Measurements from ENCODE around the gene TMA7.
"Not testable (repeated sequence)": the region's sequence is repeated elsewhere in the genome, so short reads cannot be mapped to it uniquely, and the experiment has no call there.

TMA7 gene

DNA sequence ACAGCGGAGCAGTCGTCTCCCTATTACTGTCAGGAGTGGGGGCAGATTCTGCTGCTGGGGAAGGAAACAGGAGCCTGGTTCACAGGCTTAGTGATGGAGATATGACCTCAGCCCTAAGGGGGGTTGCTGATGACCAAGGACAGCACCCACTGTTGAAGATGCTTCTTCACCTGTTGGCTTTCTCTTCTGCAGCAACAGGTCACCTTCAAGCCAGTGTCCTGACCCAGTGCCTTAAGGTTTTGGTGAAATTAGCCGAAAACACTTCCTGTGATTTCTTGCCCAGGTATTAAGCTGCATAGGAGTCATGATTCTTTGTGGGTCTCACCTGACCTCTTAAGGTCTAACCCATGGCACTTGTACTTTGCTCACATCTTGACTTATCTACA is 20.5 kb downstream of the TMA7 start:
- TF ChIP-seq CTCF (IDR thresholded peaks at IDR 0.05; ENCODE audit: extremely low read depth, missing control alignments): no peak
- no peak for DNase-seq (ENCODE audit: low spot score)

DNA sequence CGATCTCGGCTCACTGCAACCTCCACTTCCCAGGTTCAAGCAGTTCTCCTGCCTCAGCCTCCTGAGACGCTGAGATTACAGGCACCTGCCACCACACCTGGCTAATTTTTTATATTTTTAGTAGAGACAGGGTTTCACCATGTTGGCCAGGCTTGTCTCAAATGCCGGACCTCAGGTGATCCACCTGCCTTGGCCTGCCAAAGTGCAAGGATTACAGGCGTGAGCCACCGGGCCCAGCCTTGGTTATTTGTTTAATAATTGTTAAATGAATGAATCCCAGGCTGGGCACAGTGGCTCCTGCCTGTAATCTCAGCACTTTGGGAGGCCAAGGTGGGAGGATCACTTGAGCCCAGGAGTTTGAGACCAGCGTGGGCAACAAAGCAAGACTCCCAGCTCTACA is 21.7 kb downstream of the TMA7 start:
- not testable (repeated sequence) for DNase-seq (ENCODE audit: low spot score)

DNA sequence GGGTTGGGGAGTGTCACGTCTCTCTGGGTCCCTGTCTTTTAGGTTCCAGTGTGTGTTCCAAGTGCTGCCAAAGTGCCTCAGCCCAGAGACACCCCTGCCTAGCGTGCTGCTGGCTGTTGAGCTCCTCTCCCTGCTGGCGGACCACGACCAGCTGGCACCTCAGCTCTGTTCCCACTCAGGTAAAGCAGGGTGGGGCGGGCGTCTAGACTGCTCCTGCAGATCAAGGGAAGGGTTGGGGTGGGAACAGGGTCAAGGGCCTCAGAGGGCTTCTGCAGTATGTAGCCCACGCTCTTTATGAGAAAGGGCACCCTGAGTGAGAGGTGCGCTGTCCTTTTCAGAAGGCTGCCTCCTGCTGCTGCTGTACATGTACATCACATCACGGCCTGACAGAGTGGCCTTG is 23.6 kb downstream of the TMA7 start:
- no peak for TF ChIP-seq CTCF (IDR thresholded peaks at IDR 0.05; ENCODE audit: extremely low read depth, missing control alignments)
- DNase-seq (ENCODE audit: low spot score): no peak

DNA sequence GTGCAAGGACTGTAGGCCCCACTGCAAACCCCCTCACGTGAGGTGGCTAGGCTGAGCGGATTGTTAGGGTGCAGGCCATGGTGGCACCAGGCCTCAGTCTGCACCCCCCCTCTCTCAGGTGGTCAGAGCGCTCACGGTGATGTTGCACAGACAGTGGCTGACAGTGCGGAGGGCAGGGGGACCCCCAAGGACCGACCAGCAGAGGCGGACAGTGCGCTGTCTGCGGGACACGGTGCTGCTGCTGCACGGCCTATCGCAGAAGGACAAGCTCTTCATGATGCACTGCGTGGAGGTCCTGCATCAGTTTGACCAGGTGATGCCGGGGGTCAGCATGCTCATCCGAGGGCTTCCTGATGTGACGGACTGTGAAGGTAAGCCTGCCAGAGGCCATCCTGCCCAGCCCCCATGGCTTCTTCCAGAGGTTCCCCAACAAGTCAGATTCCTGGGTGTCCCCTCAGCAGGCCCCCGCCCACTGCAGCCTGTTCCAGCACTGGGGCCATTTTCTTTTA is 24.7 kb downstream of the TMA7 start:
- no peak for TF ChIP-seq CTCF (IDR thresholded peaks at IDR 0.05; ENCODE audit: extremely low read depth, missing control alignments)
- no peak for DNase-seq (ENCODE audit: low spot score)

- DNase-seq (ENCODE audit: low spot score): no peak
- TF ChIP-seq CTCF (IDR thresholded peaks at IDR 0.05; ENCODE audit: extremely low read depth, missing control alignments): no peak
Measured at GRCh38 chr3:48465237-48465530, 25.1 kb downstream of the TMA7 start.

DNA sequence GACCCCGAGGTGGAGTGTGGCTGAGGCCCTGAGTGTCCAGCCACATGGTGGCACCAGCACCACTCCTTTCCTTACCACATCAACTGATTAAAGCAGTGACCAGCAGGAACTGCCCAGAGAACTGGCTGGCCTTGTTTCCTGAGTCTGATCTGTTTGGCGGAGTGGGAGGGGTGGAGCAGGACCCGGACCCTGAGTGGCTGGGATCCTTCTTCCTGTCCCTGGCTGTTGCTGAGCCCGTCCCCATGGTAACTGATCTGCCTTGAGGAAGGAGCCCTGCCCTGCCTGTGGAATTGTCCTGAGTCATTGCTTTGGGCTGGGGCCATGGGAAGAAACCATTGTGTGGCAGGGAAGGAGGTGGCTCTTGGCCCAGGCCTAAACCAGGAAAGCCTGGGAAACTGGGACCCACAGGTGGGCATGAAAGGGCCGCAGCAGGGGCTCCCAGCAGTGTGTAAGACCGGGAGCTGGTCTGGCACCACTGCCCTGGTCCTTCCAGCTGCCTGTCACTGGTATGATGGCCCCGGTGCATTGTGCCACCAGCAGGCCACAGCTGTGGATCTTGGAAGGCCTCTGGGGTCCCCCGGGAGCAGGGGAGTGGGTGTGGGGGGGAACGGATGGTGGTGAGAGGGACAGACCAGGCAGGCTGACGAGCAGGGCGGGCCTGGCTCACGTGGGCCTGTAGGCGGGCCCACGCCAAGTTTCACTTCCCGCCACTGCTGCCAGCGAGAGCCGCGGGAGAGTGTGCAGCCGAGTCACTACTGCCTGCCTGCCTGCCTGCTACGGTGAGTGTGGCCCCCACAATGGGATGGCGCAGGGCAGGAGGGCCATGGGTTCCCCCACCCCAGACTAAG is 25.7 kb downstream of the TMA7 start:
- peak; percentile 85 for DNase-seq (ENCODE audit: low spot score)
- TF ChIP-seq CTCF (IDR thresholded peaks at IDR 0.05; ENCODE audit: extremely low read depth, missing control alignments): peak; percentile 49

DNA sequence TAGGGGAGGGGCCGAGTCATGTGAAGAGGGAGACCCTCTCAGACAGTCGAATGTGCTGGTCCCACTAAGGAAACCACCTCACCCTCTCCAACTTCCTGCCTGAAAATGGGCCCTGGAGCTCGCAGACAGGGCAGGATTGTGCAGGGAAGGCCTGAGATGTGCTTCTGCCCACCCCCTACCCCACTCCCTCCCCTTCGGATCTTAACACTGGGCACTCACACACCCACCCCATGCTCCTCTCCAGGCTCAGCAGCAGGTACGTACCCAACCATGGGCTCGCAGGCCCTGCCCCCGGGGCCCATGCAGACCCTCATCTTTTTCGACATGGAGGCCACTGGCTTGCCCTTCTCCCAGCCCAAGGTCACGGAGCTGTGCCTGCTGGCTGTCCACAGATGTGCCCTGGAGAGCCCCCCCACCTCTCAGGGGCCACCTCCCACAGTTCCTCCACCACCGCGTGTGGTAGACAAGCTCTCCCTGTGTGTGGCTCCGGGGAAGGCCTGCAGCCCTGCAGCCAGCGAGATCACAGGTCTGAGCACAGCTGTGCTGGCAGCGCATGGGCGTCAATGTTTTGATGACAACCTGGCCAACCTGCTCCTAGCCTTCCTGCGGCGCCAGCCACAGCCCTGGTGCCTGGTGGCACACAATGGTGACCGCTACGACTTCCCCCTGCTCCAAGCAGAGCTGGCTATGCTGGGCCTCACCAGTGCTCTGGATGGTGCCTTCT is 26.5 kb downstream of the TMA7 start:
- no peak for DNase-seq (ENCODE audit: low spot score)
- no peak for TF ChIP-seq CTCF (IDR thresholded peaks at IDR 0.05; ENCODE audit: extremely low read depth, missing control alignments)

Measured in GM20000 (cell line).